ENCODE results near the gene ANO3.

The ANO3 gene

GRCh38 chr11:26359055-26359454 is 27.1 kb downstream of the ANO3 start:
- DNase-seq (ENCODE audit: low read depth in 2 of 2): no peak

GRCh38 chr11:26365284-26365683 is 33.4 kb downstream of the ANO3 start:
- no peak for DNase-seq (ENCODE audit: low read depth in 2 of 2)

GRCh38 chr11:26377619-26378018 is 45.7 kb downstream of the ANO3 start:
- DNase-seq (ENCODE audit: low read depth in 2 of 2): no peak

- no peak for DNase-seq (ENCODE audit: low read depth in 2 of 2)
Observed at GRCh38 chr11:26399336-26399735, 67.4 kb downstream of the ANO3 start.

- no peak for DNase-seq (ENCODE audit: low read depth in 2 of 2)
Observed at GRCh38 chr11:26410706-26411366, 78.9 kb downstream of the ANO3 start.

- no peak for DNase-seq (ENCODE audit: low read depth in 2 of 2)
Observed at GRCh38 chr11:26412955-26413354, 81.0 kb downstream of the ANO3 start.

- no peak for DNase-seq (ENCODE audit: low read depth in 2 of 2)
Observed at GRCh38 chr11:26418386-26418912, 86.5 kb downstream of the ANO3 start.

GRCh38 chr11:26420331-26420730 is 88.4 kb downstream of the ANO3 start:
- DNase-seq (ENCODE audit: low read depth in 2 of 2): no peak

GRCh38 chr11:26424255-26424654 is 92.3 kb downstream of the ANO3 start:
- DNase-seq (ENCODE audit: low read depth in 2 of 2): no peak

- DNase-seq (ENCODE audit: low read depth in 2 of 2): no peak
Observed at GRCh38 chr11:26439854-26440253, 107.9 kb downstream of the ANO3 start.

GRCh38 chr11:26442131-26442530 is 110.2 kb downstream of the ANO3 start:
- no peak for DNase-seq (ENCODE audit: low read depth in 2 of 2)

- DNase-seq (ENCODE audit: low read depth in 2 of 2): no peak
Observed at GRCh38 chr11:26443617-26444016, 111.7 kb downstream of the ANO3 start.

GRCh38 chr11:26457636-26458035 is 125.7 kb downstream of the ANO3 start:
- DNase-seq (ENCODE audit: low read depth in 2 of 2): no peak

- no peak for DNase-seq (ENCODE audit: low read depth in 2 of 2)
Observed at GRCh38 chr11:26465274-26465673, 133.3 kb downstream of the ANO3 start.

GRCh38 chr11:26467506-26467905 is 135.6 kb downstream of the ANO3 start:
- DNase-seq (ENCODE audit: low read depth in 2 of 2): no peak

GRCh38 chr11:26470992-26471391 is 139.1 kb downstream of the ANO3 start:
- DNase-seq (ENCODE audit: low read depth in 2 of 2): no peak

- DNase-seq (ENCODE audit: low read depth in 2 of 2): no peak
Observed at GRCh38 chr11:26473216-26474194, 141.6 kb downstream of the ANO3 start.

GRCh38 chr11:26474401-26474800 is 142.5 kb downstream of the ANO3 start:
- DNase-seq (ENCODE audit: low read depth in 2 of 2): no peak

- no peak for DNase-seq (ENCODE audit: low read depth in 2 of 2)
Observed at GRCh38 chr11:26477396-26477795, 145.5 kb downstream of the ANO3 start.

- no peak for DNase-seq (ENCODE audit: low read depth in 2 of 2)
Observed at GRCh38 chr11:26478710-26479109, 146.8 kb downstream of the ANO3 start.

- DNase-seq (ENCODE audit: low read depth in 2 of 2): no peak
Observed at GRCh38 chr11:26480041-26480440, 148.1 kb downstream of the ANO3 start.

GRCh38 chr11:26483108-26483507 is 151.2 kb downstream of the ANO3 start:
- no peak for DNase-seq (ENCODE audit: low read depth in 2 of 2)

- no peak for DNase-seq (ENCODE audit: low read depth in 2 of 2)
Observed at GRCh38 chr11:26490546-26490945, 158.6 kb downstream of the ANO3 start.

Measured in stimulated activated CD4-positive, alpha-beta T cell treated with anti-CD3 and anti-CD28 coated beads, Interleukin-1b, Interleukin-23, amount 100 ng/mL, for 4 hours (primary cell).